ENCODE results near the gene OPA3. TPM values are rescaled to one million over a fixed set of nuclear protein-coding genes. Genes with fewer than 3 reads are reported as not detected.

Gene OPA3
- polyA plus RNA-seq, 1 donor from 2014 or later = 6.0 TPM

DNA sequence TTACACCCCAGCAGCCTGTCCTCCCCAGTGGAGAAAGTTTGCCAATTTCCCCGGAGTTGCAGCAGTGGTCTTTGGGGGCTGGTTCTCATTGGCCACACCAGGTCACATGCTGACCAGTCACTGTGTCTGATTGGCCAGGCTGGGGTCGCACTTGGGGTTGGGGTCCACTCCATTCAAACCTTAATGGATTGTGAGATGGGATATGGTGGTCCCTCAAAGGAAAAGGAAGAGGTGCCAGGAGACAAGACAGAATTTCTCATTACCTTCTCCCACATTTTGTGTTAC is 82.9 kb downstream of the OPA3 start:
- no peaks in the 10 kb centered on the region for H3K9me3 ChIP-seq (ENCODE audit: low read length)
- TF ChIP-seq, protein P1, sequence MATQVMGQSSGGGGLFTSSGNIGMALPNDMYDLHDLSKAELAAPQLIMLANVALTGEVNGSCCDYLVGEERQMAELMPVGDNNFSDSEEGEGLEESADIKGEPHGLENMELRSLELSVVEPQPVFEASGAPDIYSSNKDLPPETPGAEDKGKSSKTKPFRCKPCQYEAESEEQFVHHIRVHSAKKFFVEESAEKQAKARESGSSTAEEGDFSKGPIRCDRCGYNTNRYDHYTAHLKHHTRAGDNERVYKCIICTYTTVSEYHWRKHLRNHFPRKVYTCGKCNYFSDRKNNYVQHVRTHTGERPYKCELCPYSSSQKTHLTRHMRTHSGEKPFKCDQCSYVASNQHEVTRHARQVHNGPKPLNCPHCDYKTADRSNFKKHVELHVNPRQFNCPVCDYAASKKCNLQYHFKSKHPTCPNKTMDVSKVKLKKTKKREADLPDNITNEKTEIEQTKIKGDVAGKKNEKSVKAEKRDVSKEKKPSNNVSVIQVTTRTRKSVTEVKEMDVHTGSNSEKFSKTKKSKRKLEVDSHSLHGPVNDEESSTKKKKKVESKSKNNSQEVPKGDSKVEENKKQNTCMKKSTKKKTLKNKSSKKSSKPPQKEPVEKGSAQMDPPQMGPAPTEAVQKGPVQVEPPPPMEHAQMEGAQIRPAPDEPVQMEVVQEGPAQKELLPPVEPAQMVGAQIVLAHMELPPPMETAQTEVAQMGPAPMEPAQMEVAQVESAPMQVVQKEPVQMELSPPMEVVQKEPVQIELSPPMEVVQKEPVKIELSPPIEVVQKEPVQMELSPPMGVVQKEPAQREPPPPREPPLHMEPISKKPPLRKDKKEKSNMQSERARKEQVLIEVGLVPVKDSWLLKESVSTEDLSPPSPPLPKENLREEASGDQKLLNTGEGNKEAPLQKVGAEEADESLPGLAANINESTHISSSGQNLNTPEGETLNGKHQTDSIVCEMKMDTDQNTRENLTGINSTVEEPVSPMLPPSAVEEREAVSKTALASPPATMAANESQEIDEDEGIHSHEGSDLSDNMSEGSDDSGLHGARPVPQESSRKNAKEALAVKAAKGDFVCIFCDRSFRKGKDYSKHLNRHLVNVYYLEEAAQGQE (IDR thresholded peaks at IDR 0.05; ENCODE audit: borderline replicate concordance) = no peak
- TF ChIP-seq RAD21 (conservative IDR thresholded peaks at IDR 0.05) (no peak), MXI1 (conservative IDR thresholded peaks at IDR 0.05; ENCODE audit: poor library complexity, severe bottlenecking) (no peak), EZH2 (IDR thresholded peaks at IDR 0.05; ENCODE audit: borderline replicate concordance, insufficient read depth, low read length, poor library complexity, severe bottlenecking) (no peak), TAF1 (IDR thresholded peaks at IDR 0.05; ENCODE audit: low read depth) (no peak), EP300 (conservative IDR thresholded peaks at IDR 0.05; ENCODE audit: poor library complexity, severe bottlenecking) (no peak), SMC3 (conservative IDR thresholded peaks at IDR 0.05; ENCODE audit: poor library complexity) (no peak), POLR2AphosphoS5 (IDR thresholded peaks at IDR 0.05) (no peak)
- H3K27me3 ChIP-seq (ENCODE audit: insufficient read depth, low read depth, low read length) = peaks cover 49% of the 10 kb centered on the region
- H3F3A ChIP-seq (ENCODE audit: insufficient read depth, low read length, poor library complexity, severe bottlenecking) = no peaks in the 10 kb centered on the region
- no peaks in the 10 kb centered on the region for H3K9me2 ChIP-seq (ENCODE audit: insufficient read depth, low read length)
- no peaks in the 10 kb centered on the region for H3K36me3 ChIP-seq (ENCODE audit: insufficient read depth, low read length)
- no peaks in the 10 kb centered on the region for H3K79me2 ChIP-seq (replicated peaks; ENCODE audit: insufficient read depth, low read length)
- no peak overlapping the region for H3K4me3 ChIP-seq (ENCODE audit: low read length)
- H3K27ac ChIP-seq (ENCODE audit: low read length) = no peak overlapping the region
- H3K9ac ChIP-seq (ENCODE audit: low read length) = no peak overlapping the region
- H2AFZ ChIP-seq (ENCODE audit: low read depth, low read length) = no peak overlapping the region
- H4K20me1 ChIP-seq (ENCODE audit: insufficient read depth) = no peaks in the 10 kb centered on the region
- no peak overlapping the region for H3K4me2 ChIP-seq (ENCODE audit: low read length)

- Histone ChIP-seq H3K36me3 (ENCODE audit: insufficient read depth, low read length) (no peaks in the 10 kb centered on the region), H3K4me3 (ENCODE audit: low read length) (no peak overlapping the region), H3K9me2 (ENCODE audit: insufficient read depth, low read length) (no peaks in the 10 kb centered on the region), H3K4me2 (ENCODE audit: low read length) (no peak overlapping the region), H3K27ac (ENCODE audit: low read length) (no peak overlapping the region), H2AFZ (ENCODE audit: low read depth, low read length) (no peak overlapping the region), H4K20me1 (ENCODE audit: insufficient read depth) (no peaks in the 10 kb centered on the region), H3K79me2 (replicated peaks; ENCODE audit: insufficient read depth, low read length) (no peaks in the 10 kb centered on the region), H3F3A (ENCODE audit: insufficient read depth, low read length, poor library complexity, severe bottlenecking) (no peaks in the 10 kb centered on the region), H3K27me3 (ENCODE audit: insufficient read depth, low read depth, low read length) (peaks cover 49% of the 10 kb centered on the region), H3K9ac (ENCODE audit: low read length) (no peak overlapping the region), H3K9me3 (ENCODE audit: low read length) (no peaks in the 10 kb centered on the region)
- TF ChIP-seq POLR2AphosphoS5 (IDR thresholded peaks at IDR 0.05) (no peak), EZH2 (IDR thresholded peaks at IDR 0.05; ENCODE audit: borderline replicate concordance, insufficient read depth, low read length, poor library complexity, severe bottlenecking) (no peak), CTCF (IDR thresholded peaks at IDR 0.05; ENCODE audit: poor library complexity, severe bottlenecking) (no peak), SMC3 (conservative IDR thresholded peaks at IDR 0.05; ENCODE audit: poor library complexity) (no peak), MXI1 (conservative IDR thresholded peaks at IDR 0.05; ENCODE audit: poor library complexity, severe bottlenecking) (no peak), RAD21 (conservative IDR thresholded peaks at IDR 0.05) (no peak), TAF1 (IDR thresholded peaks at IDR 0.05; ENCODE audit: low read depth) (no peak), EP300 (conservative IDR thresholded peaks at IDR 0.05; ENCODE audit: poor library complexity, severe bottlenecking) (no peak)
- TF ChIP-seq, protein P1 (IDR thresholded peaks at IDR 0.05; ENCODE audit: borderline replicate concordance) = no peak
These were observed 83.5 kb downstream of the OPA3 start for GRCh38 chr19:45500918-45501729.

Measured in neural cell (in vitro differentiated cells).